ENCODE measurements around the gene GPD1L.

Gene GPD1L

DNA sequence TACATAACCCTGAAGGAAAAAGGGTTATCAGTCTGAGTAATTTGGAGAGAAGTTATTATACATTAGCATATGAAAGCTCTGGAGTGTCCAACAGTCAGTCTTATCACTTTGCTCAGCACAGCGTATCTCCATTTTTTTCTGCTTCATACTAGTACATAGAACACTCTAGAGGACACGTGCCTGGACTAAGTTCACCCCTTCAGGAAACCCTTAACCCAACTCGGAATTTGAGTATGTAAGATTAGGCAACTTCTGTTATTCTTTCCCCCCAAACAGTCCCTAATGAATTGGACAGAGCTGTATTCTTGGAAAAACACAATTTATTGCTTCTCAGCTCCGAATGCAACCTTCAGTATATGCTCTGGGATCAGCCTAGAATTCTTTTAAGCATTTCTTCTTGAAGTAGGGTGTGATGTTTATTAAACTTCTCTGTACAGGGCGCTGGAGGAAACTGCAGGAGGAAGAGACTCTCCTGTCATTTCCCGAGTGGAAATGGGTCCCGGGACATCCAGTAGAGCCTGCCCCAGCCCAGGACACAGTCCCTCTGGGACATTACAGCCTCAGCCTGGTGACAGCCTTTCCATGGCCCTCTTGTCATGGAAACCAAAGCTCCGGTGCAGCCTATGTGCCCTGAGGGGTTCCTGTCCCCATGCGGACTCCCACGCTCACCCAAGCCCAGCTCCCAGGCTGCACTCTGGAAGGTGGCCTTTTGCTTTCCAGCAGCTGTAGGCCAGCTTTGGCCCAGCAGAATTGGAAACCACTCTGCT, 94.8 kb downstream of the GPD1L start:
- Mint-ChIP-seq H3K9me3 (no peaks in the 10 kb centered on the region), H3K36me3 (no peaks in the 10 kb centered on the region), H3K4me1 (peaks cover 8% of the 10 kb centered on the region), H3K4me3 (no peak overlapping the region), H3K27me3 (peaks cover 57% of the 10 kb centered on the region), H3K27ac (no peak overlapping the region)
- no peak for ATAC-seq

DNA sequence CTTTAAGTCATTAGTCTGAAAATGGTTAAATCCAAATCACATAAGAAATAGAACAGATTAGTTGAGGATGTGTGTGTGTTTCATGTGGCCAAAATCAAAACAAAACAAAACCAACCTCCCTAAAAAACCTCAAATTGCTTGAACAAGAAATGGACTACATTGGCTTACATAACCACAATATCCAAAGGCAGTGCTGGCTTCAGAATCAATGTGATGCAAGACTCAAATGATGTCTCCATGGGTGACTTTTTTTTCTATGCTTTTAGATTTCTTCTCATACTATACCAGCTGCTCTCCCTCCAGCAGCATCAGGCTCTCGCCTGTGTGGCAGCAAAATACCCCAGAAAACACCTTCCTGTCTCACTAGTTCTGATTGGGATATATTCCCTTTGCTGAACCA, 96.1 kb downstream of the GPD1L start:
- Mint-ChIP-seq H3K4me1 (peaks cover 8% of the 10 kb centered on the region), H3K4me3 (no peak overlapping the region), H3K27me3 (peaks cover 47% of the 10 kb centered on the region), H3K27ac (no peak overlapping the region), H3K36me3 (no peaks in the 10 kb centered on the region), H3K9me3 (no peaks in the 10 kb centered on the region)
- no peak for ATAC-seq

DNA sequence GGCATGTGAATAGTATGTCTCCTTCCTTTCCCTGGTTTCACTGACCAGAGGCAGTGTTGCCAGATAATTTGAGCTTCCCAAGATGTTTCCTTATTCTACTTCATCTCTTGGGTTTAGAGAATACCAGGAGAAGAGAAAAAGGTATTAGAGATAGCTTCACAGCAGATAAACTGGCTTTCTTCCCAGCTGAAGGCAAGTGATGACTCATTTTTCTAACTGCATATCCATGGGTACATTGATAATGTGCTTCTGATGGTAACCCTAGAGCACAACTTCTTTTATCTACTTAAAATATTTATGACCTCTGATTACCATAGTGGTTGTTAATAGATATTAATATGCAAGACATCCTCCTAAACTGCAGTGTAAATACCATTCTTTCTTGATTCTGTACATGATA, 97.4 kb downstream of the GPD1L start:
- Mint-ChIP-seq H3K36me3 (no peaks in the 10 kb centered on the region), H3K4me3 (no peak overlapping the region)

DNA sequence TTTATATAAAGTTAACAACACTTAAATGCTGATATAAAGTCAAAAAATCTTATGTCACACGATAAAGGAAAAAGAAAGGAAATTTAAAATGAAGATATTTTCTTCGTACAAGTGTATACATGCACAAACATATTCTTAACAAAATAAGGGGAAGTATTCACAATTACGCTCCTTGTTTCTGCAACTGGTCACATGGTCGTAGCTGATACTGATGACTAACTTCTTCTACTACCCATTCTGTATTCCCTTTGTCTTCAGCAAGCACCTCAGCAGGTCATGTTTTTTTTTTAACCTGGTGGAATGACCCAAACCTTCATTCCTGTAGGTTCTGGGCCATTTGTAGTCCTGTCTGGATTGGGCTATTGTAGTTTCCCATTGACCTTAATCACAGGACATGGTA, 102.0 kb downstream of the GPD1L start:
- H3K4me1 Mint-ChIP-seq: no peaks in the 10 kb centered on the region
- no peak overlapping the region for H3K27ac Mint-ChIP-seq
- no peak for ATAC-seq
- H3K9me3 Mint-ChIP-seq: no peaks in the 10 kb centered on the region
- no peaks in the 10 kb centered on the region for H3K27me3 Mint-ChIP-seq
- no peaks in the 10 kb centered on the region for H3K36me3 Mint-ChIP-seq
- H3K4me3 Mint-ChIP-seq: no peak overlapping the region

More for the DNA sequence above, 97.4 kb downstream of the GPD1L start:
- H3K27ac Mint-ChIP-seq: no peak overlapping the region
- peaks cover 2% of the 10 kb centered on the region for H3K4me1 Mint-ChIP-seq
- H3K27me3 Mint-ChIP-seq: peaks cover 41% of the 10 kb centered on the region
- H3K9me3 Mint-ChIP-seq: no peaks in the 10 kb centered on the region
- no peak for ATAC-seq

DNA sequence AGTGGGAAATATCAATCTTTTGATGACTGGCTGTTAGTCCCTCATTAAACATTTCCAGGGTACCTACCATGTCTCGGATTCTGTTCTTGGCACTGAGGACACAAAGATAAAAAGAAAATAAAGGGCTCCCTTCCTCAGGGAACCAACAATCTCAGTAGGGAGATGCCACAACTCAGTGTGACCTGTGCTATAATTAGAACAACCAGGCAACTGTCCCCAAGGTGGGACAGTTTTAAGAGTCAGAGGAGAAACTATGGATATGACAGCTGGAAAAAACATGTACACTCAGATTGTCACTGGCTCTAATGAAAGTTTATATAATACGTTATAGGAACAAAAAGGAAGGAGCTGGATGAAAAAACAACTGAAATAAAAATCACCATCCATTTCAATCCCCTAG, 108.8 kb downstream of the GPD1L start:
- H3K27ac Mint-ChIP-seq: no peak overlapping the region
- H3K36me3 Mint-ChIP-seq: no peaks in the 10 kb centered on the region
- peaks cover 23% of the 10 kb centered on the region for H3K27me3 Mint-ChIP-seq
- no peak overlapping the region for H3K4me3 Mint-ChIP-seq
- H3K9me3 Mint-ChIP-seq: no peaks in the 10 kb centered on the region
- H3K4me1 Mint-ChIP-seq: no peaks in the 10 kb centered on the region
- ATAC-seq: no peak

DNA sequence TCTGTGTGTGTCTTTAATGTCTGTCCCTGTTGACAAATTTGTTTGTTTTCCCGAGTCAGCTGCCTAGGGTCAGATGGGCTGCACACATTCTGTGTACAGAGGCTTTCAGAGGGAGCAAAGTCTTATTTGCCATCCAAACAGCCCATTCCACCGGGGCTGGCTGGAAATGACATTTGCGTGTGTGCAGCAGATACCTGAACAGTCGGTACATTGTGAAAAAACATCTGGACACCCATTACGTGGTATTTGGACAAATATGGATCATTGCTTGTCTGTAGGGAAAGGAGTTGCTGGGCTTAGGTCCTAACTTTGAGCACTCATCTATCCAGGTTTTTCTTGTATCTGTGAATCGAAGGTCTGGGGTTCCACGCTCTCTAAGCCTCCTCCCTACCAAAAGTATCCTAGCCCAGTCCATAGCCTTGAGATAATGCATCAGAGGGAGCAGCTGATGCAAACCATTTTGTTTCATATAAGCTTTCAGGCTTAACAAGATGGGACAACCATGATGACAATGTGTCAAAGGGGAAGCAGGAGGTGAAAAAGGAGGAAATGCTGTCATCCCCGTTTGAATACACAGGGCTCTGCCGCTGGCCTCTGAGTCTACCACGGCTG, 109.9 kb downstream of the GPD1L start:
- Mint-ChIP-seq H3K27ac (no peak overlapping the region), H3K4me1 (no peaks in the 10 kb centered on the region), H3K36me3 (no peaks in the 10 kb centered on the region), H3K27me3 (peaks cover 31% of the 10 kb centered on the region), H3K9me3 (no peaks in the 10 kb centered on the region), H3K4me3 (no peak overlapping the region)
- no peak for ATAC-seq

DNA sequence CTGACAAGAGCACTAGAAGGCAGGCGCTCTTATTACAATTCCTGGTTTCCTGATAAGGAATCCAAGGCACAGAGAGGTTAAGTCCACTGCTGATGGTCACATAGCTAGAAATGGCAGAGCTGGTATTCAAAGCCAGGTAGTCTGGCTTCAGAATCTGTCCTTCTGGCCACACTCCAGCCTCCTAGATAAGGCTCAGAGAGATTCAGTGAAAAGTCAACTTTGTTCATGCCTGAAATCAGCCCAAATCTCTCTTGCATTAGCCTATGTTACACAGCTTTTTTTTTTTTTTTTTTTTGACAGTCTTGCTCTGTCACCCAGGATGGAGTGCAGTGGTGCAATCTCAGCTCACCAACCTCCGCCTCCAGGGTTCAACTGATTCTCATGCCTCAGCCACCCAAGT, 110.9 kb downstream of the GPD1L start:
- no peaks in the 10 kb centered on the region for H3K36me3 Mint-ChIP-seq
- H3K9me3 Mint-ChIP-seq: no peaks in the 10 kb centered on the region
- H3K4me3 Mint-ChIP-seq: no peak overlapping the region
- peaks cover 38% of the 10 kb centered on the region for H3K27me3 Mint-ChIP-seq
- H3K27ac Mint-ChIP-seq: no peak overlapping the region
- no peak for ATAC-seq
- no peaks in the 10 kb centered on the region for H3K4me1 Mint-ChIP-seq

Data from stimulated activated memory B cell treated with anti-CD40 and anti-IgM and Interleukin-4, amounts not matched to agents 10 μg/mL and 1 μg/mL and 100 μg/mL, for 72 hours (primary cell).